Nephron (organoid): ENCODE data around the gene LIMK2.
"Not testable (repeated sequence)": the region's sequence is repeated elsewhere in the genome, so short reads cannot be mapped to it uniquely, and the experiment has no call there.

Experiments
- H3K27ac Mint-ChIP-seq, 3 experiments: 2 replicates each; pipeline ENCODE4 v1.8.0; 2020; ENCODE audit warnings: mixed read lengths in 3 of 3, mild to moderate bottlenecking in 2 of 3, moderate library complexity in 1 of 3
- H3K27me3 Mint-ChIP-seq: 2 replicates; pipeline ENCODE4 v1.8.0; 2021; ENCODE audit warnings: low read depth, mild to moderate bottlenecking, moderate library complexity, mixed read lengths
- H3K36me3 Mint-ChIP-seq: 2 replicates; pipeline ENCODE4 v1.8.0; 2020; ENCODE audit warnings: low read depth, mixed read lengths
- H3K4me1 Mint-ChIP-seq: 2 replicates; pipeline ENCODE4 v1.8.0; 2020; ENCODE audit warnings: mixed read lengths
- H3K4me3 Mint-ChIP-seq, 3 experiments: 2 replicates each; pipeline ENCODE4 v1.8.0; 2020; ENCODE audit warnings: mild to moderate bottlenecking in 3 of 3, mixed read lengths in 3 of 3, moderate library complexity in 2 of 3
- H3K9me3 Mint-ChIP-seq: 2 replicates; pipeline ENCODE4 v1.8.0; 2020; ENCODE audit warnings: mixed read lengths
- TF ChIP-seq, protein P1 (sequence below), 3 experiments: fragments of 200-600 bp; sonication (generic); IDR thresholded peaks; one replicate each; pipeline ENCODE4 v1.5.0; 2021; ENCODE audit warnings: antibody characterized with exemption in 3 of 3; ENCODE audit not compliant: unreplicated experiment in 3 of 3

The LIMK2 gene

DNA sequence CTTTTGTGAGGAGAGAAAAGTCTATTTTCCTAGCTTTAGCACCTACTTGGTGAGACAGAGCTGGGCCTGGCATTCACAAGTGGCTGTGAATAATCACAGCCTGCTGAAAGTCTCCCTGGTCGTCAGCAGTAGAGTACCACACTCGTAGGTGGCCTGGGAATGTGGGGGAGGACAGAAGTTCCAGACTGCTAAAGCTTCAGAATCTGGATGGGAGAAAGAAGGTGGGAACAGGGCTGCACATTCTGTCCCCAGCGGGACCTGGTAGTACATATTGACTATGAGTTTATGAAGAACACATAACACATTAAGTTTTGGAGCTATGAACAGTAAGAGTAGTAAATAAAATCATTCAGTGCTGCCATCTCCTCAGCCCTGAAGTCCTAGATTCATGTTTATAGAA lies 19.0 kb upstream of the LIMK2 start:
- TF ChIP-seq, protein P1, sequence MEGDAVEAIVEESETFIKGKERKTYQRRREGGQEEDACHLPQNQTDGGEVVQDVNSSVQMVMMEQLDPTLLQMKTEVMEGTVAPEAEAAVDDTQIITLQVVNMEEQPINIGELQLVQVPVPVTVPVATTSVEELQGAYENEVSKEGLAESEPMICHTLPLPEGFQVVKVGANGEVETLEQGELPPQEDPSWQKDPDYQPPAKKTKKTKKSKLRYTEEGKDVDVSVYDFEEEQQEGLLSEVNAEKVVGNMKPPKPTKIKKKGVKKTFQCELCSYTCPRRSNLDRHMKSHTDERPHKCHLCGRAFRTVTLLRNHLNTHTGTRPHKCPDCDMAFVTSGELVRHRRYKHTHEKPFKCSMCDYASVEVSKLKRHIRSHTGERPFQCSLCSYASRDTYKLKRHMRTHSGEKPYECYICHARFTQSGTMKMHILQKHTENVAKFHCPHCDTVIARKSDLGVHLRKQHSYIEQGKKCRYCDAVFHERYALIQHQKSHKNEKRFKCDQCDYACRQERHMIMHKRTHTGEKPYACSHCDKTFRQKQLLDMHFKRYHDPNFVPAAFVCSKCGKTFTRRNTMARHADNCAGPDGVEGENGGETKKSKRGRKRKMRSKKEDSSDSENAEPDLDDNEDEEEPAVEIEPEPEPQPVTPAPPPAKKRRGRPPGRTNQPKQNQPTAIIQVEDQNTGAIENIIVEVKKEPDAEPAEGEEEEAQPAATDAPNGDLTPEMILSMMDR (IDR thresholded peaks at IDR 0.05; ENCODE audit: unreplicated experiment in 3 of 3) = no peak
- Mint-ChIP-seq H3K4me1 (no peaks in the 10 kb centered on the region), H3K9me3 (no peaks in the 10 kb centered on the region), H3K4me3 (no peak overlapping the region), H3K27ac (peak overlapping the region in 1 of 3 experiments; percentile 82), H3K36me3 (peaks cover 33% of the 10 kb centered on the region), H3K27me3 (no peaks in the 10 kb centered on the region)

DNA sequence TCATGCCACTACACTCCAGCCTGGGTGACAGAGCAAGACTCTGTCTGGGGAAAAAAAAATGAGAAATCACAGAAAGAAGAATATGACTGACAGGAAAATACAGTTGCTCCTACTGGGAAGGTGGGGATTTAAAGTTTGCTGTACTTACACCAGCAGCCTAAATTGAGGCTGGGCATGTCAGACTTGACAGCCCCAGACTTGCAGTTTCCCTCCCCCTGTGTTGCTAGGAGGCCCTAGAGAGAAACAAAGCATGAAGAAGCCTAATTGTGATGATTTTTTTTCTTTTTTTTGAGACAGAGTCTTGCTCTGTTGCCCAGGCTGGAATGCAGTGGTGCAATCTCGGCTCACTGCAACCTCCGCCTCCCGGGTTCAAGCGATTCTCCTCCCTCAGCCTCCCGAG lies 17.4 kb upstream of the LIMK2 start:
- not testable (repeated sequence) for H3K9me3 Mint-ChIP-seq, H3K4me3 Mint-ChIP-seq, H3K27me3 Mint-ChIP-seq, H3K4me1 Mint-ChIP-seq, H3K27ac Mint-ChIP-seq
- H3K36me3 Mint-ChIP-seq = peaks cover 35% of the 10 kb centered on the region

DNA sequence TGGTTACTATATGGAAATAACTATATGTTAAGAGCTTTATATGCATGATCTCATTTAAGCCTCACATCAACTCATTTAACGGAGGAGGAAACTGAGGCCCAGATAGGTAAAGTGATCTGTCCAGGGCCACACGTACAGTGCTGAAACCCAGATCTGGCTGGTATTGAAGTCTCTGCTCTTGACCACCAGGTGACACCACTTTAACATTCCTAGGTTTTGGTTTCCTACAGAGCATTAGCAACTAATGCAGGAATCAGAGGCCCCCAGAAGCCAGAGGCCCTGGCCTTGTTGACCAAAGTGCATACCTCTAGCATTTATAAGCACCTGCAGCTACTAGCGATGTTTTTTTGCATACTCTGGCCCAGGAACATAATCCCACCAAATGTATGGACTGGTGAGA lies 12.9 kb upstream of the LIMK2 start:
- no peak overlapping the region for H3K27ac Mint-ChIP-seq
- TF ChIP-seq, protein P1 (IDR thresholded peaks at IDR 0.05; ENCODE audit: unreplicated experiment in 3 of 3) = no peak
- H3K36me3 Mint-ChIP-seq = peaks cover 31% of the 10 kb centered on the region
- H3K27me3 Mint-ChIP-seq = no peaks in the 10 kb centered on the region
- no peaks in the 10 kb centered on the region for H3K4me1 Mint-ChIP-seq
- no peaks in the 10 kb centered on the region for H3K9me3 Mint-ChIP-seq
- no peak overlapping the region for H3K4me3 Mint-ChIP-seq

DNA sequence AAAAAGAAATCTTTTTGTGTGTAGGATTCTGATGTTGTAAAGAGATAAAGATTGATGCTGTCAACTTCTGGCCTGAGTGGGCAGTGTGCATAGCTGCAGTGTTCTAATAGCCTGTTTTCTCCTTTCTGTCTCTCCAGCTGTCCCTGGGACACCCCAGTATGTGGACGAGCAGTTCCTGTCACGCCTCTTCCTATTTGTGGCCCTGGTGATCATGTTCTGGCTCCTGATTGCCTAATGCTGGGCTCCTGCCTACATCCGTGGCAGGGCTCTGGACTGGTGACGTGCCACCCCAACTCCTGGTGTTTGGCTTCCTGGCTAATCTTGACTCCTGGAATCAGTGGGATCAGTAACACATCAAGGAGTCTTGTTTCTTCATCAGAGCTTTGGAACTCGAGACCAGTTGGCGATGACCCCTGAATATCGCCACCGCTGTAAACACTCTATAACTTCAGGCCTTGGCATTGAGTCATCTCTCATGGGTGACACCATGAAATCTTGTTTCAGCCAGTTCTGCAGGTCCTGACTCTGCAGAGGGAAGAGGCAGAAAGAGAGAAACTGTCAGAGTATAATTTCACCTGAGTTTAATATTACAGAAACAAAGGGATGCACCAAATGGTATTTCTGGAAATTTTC lies 7.6 kb upstream of the LIMK2 start:
- H3K4me1 Mint-ChIP-seq, H3K4me3 Mint-ChIP-seq, H3K27me3 Mint-ChIP-seq, H3K9me3 Mint-ChIP-seq, H3K27ac Mint-ChIP-seq: not testable (repeated sequence)
- H3K36me3 Mint-ChIP-seq = peaks cover 41% of the 10 kb centered on the region

DNA sequence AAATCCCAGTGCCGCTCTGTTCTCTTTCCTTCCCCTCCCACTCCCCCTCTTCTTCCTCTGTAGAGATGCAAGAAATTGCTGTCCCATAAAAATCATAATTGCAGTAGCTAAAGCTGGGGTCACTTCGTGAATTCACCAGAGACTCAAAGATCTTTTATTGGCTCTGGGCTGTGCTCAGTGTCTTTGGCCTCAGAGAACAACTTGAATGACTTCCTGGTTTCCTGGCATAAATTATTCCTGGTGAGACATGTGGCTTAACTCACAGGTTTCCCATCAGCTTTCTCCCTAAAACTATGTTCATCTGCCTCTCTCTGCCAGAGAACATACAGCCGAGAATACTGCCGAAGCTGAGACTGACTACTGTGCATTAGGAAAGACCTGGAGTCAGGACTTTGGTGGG lies 7.0 kb upstream of the LIMK2 start:
- Mint-ChIP-seq H3K27ac (peak overlapping the region in 1 of 3 experiments; percentile 63), H3K36me3 (peaks cover 39% of the 10 kb centered on the region)
- H3K4me1 Mint-ChIP-seq, H3K4me3 Mint-ChIP-seq, H3K27me3 Mint-ChIP-seq, H3K9me3 Mint-ChIP-seq: not testable (repeated sequence)

DNA sequence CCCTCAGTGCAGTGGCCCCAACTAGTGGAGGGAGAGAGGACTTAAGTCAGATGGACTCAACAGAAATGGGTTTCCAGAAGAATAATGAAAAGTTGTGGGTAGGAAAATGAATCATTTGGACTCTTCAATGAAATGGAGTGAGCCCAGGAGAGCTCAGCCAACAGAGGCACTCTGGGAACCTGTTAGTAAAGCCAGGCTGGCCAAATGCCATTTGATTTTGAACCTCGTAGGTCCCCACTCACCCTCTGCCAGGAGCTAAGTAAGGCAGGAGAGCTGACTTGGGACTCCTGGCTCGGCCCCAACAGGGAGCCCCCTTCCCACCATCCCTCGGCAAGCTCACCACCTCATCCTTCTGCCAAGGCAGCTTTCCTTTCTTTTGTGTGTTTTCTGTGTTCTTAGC lies 5.6 kb upstream of the LIMK2 start:
- not testable (repeated sequence) for H3K27ac Mint-ChIP-seq, H3K9me3 Mint-ChIP-seq, H3K4me3 Mint-ChIP-seq, H3K27me3 Mint-ChIP-seq
- Mint-ChIP-seq H3K36me3 (peaks cover 39% of the 10 kb centered on the region), H3K4me1 (peaks cover 20% of the 10 kb centered on the region)

DNA sequence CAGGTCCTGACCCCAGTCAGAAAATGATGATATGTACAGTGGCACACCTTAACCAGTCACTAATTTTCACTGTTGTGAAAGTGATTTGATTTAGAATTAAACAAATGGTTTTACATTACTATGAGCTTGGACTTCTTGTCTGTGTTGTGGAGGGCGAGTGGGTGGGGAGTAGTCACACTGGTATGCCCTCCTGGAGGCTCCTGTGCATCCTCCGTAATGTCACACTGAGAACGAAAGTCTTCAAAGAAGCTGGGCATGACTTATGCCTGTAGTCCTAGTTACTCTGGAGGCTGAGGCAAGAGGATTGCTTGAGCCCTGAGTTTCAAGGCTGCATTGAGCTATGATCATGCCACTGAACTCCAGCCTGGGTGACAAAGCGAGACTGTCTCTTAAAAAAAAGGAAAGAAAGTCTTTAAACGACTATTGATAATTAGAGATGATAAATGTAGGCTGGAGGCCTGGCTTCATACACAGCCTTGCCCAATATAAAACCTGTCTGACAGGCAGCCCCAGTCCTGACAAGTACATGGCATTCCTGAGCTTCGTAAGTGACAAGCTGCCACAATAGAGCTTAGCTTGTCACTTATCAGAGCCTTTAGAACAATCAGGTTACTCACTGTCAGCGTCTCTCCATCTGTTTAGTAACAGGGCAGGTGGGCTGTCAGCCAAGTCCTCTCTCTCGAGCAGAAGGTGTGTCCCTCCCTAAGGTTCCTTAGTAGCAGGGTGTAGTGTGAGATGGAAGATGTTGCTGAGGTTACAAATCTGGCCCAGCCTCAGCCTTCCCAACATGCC lies 5.0 kb upstream of the LIMK2 start:
- H3K27me3 Mint-ChIP-seq = no peaks in the 10 kb centered on the region
- TF ChIP-seq, protein P1 (IDR thresholded peaks at IDR 0.05; ENCODE audit: unreplicated experiment in 3 of 3) = no peak
- H3K9me3 Mint-ChIP-seq = no peaks in the 10 kb centered on the region
- no peak overlapping the region for H3K27ac Mint-ChIP-seq
- H3K4me1 Mint-ChIP-seq = peaks cover 25% of the 10 kb centered on the region
- no peak overlapping the region for H3K4me3 Mint-ChIP-seq
- peaks cover 36% of the 10 kb centered on the region for H3K36me3 Mint-ChIP-seq
